Subcutaneous abdominal adipose tissue (tissue), 5 donors: Measurements from ENCODE around the gene SYNGR3.

Experiments used
- H3K27ac ChIP-seq: one replicate; pipeline ENCODE4 v1.7.0; 2013; ENCODE audit warnings: low read depth, mild to moderate bottlenecking, inconsistent platforms, low read length, moderate library complexity
- H3K27me3 ChIP-seq, 5 donors: one replicate each; pipeline ENCODE4 v1.7.0; 2013; ENCODE audit warnings: low read length in 5 of 5, inconsistent platforms in 1 of 5; ENCODE audit not compliant: control insufficient read depth in 5 of 5, insufficient read depth in 4 of 5
- H3K36me3 ChIP-seq, 5 donors: one replicate each; pipeline ENCODE4 v1.7.0; 2013; ENCODE audit warnings: low read length in 5 of 5; ENCODE audit not compliant: control insufficient read depth in 5 of 5, insufficient read depth in 5 of 5
- H3K4me1 ChIP-seq, 5 donors: one replicate each; pipeline ENCODE4 v1.7.0; 2013; ENCODE audit warnings: low read length in 5 of 5, mild to moderate bottlenecking in 3 of 5, moderate library complexity in 1 of 5; ENCODE audit not compliant: control insufficient read depth in 5 of 5, insufficient read depth in 5 of 5
- H3K4me3 ChIP-seq, 5 donors: one replicate each; pipeline ENCODE4 v1.7.0; 2013; ENCODE audit warnings: low read length in 5 of 5, low read depth in 1 of 5
- H3K9ac ChIP-seq, 5 donors: one replicate each; pipeline ENCODE4 v1.7.0; 2013; ENCODE audit warnings: low read length in 5 of 5, mild to moderate bottlenecking in 4 of 5, moderate library complexity in 3 of 5
- H3K9me3 ChIP-seq, 5 donors: one replicate each; pipeline ENCODE4 v1.7.0; 2013; ENCODE audit warnings: low read length in 5 of 5; ENCODE audit not compliant: control insufficient read depth in 5 of 5
- donor health status: healthy.
- donor health status: healthy.
- donor health status: healthy.
- donor health status: healthy.
- donor health status: healthy.

SYNGR3 gene

GRCh38 chr16:2040041-2040786 lies 50.4 kb downstream of the SYNGR3 start:
- Histone ChIP-seq H3K36me3 (peaks cover 0 to 17% (median 15%) of the 10 kb centered on the region in 5 donors), H3K4me3 (no peak overlapping the region), H3K9me3 (no peaks in the 10 kb centered on the region), H3K9ac (no peak overlapping the region), H3K27me3 (no peaks in the 10 kb centered on the region), H3K4me1 (peaks cover 2 to 89% (median 76%) of the 10 kb centered on the region in 5 donors), H3K27ac (no peak overlapping the region)

DNA sequence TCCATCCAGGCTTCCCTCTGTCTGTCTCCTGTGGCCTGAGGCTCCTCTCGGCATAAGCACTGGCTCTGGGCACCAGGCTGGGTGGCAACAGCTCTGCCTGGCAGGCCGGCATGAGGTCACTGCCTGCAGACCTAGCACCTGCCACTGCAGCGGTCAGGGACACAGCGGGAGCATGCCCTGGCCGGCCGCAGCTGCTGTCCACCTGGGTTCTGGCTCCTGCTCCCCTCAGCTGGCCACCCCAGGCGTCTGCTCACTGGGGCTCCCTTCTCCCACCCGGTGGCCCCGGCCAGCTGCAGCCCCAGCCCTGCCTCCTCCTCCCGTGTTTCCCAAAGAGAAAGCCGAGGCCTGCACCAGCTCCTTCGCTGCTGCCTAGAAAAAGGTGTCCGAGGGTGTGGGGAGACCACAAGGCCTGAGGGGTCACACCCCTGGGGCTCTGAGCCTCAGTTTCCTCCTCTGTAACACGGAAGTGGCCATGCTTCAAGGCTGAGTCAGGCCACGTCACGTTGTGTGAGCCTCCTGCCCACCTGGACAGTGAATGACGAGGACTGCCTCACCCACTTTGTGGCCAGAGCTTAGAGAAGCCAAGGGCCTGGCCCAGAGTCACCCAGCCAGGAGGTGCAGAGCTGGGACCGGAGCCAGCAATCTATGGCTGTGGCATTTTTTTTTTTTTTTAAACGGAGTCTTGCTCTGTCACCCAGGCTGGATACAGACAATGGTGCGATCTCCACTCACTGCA lies 51.2 kb downstream of the SYNGR3 start:
- H3K9ac ChIP-seq, result no peak overlapping the region
- H3K27ac ChIP-seq, result no peak overlapping the region
- H3K27me3 ChIP-seq, result no peaks in the 10 kb centered on the region
- H3K4me3 ChIP-seq, result no peak overlapping the region
- peaks cover 2 to 89% (median 74%) of the 10 kb centered on the region in 5 donors for H3K4me1 ChIP-seq
- H3K36me3 ChIP-seq, result peaks cover 0 to 17% (median 15%) of the 10 kb centered on the region in 5 donors
- H3K9me3 ChIP-seq, result no peaks in the 10 kb centered on the region

DNA sequence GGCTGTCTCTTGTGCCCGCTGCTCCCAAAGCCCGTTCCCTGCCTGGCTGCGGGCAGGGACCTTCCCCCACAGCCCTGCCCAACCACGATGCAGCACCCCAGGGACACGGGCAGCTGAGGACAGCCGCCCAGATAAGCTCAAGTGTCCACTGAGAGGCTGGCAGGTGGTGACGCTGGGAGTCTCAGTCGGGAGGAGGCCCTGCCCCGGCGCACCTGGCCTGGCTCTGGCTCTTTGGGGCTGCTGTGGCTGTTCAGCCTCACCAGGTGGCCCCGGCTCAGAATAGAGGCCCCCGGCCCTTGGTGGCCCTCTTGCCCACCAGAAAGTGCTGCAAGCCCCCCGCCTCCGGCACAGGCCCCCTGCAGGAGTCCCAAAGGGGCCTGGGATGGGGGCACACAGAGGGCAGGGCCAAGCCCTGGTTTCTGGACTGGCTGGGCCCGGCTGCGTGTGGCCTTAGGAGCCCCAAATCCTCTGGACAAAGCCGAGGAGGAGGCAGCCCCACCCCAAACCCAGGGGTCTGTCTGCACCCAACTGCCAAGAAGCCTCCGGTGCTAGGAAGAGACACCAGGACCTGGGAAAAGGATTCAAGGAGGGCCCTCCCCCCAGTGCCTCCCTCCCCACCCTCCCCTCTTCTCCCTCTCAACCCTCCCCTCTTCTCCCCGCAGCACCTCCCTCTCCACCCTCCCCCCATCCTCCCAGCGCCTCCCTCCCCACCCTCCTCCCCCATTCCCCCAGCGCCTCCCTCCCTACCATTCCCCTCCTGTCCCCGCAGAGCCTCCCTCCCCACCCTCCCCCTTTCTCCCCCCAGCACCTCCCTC lies 52.6 kb downstream of the SYNGR3 start:
- no peaks in the 10 kb centered on the region for H3K27me3 ChIP-seq
- H3K4me3 ChIP-seq, result no peak overlapping the region
- peaks cover 0 to 9% (median 7%) of the 10 kb centered on the region in 5 donors for H3K36me3 ChIP-seq
- peaks cover 2 to 89% (median 73%) of the 10 kb centered on the region in 5 donors for H3K4me1 ChIP-seq
- no peaks in the 10 kb centered on the region for H3K9me3 ChIP-seq
- no peak overlapping the region for H3K9ac ChIP-seq
- no peak overlapping the region for H3K27ac ChIP-seq

GRCh38 chr16:2042986-2043666 lies 53.4 kb downstream of the SYNGR3 start:
- Histone ChIP-seq H3K36me3 (peaks cover 0 to 5% (median 2%) of the 10 kb centered on the region in 5 donors), H3K4me1 (peaks cover 2 to 83% (median 69%) of the 10 kb centered on the region in 5 donors), H3K27me3 (no peaks in the 10 kb centered on the region), H3K9ac (peak overlapping the region in 2 of 5 donors; percentile 21 to 43), H3K27ac (peak overlapping the region; percentile 16), H3K4me3 (peak overlapping the region in 1 of 5 donors; percentile 29), H3K9me3 (no peaks in the 10 kb centered on the region)
